Measurements from ENCODE around the gene RABGAP1L.

Gene RABGAP1L

GRCh38 chr1:174982971-174983689, 823.8 kb downstream of the RABGAP1L start:
- no peak overlapping the region for H3K4me3 ChIP-seq (replicated peaks; ENCODE audit: low read depth, low read length)
- peak; percentile 43 for TF ChIP-seq CTCF (IDR thresholded peaks at IDR 0.05; ENCODE audit: low read depth, low read length, missing control alignments)
- DNase-seq (ENCODE audit: extremely low read depth, low read depth), result no peak

- no peak overlapping the region for H3K4me3 ChIP-seq (replicated peaks; ENCODE audit: low read depth, low read length)
- no peak for TF ChIP-seq CTCF (IDR thresholded peaks at IDR 0.05; ENCODE audit: low read depth, low read length, missing control alignments)
These were observed 825.6 kb downstream of the RABGAP1L start for GRCh38 chr1:174984952-174985351.

GRCh38 chr1:174988539-174988938, 829.2 kb downstream of the RABGAP1L start:
- H3K4me3 ChIP-seq (replicated peaks; ENCODE audit: low read depth, low read length), result no peak overlapping the region
- no peak for TF ChIP-seq CTCF (IDR thresholded peaks at IDR 0.05; ENCODE audit: low read depth, low read length, missing control alignments)
- no peak for DNase-seq (ENCODE audit: extremely low read depth, low read depth)

More at GRCh38 chr1:174984952-174985351, 825.6 kb downstream of the RABGAP1L start:
- no peak for DNase-seq (ENCODE audit: extremely low read depth, low read depth)

GRCh38 chr1:174988986-174989385, 829.7 kb downstream of the RABGAP1L start:
- H3K4me3 ChIP-seq (replicated peaks; ENCODE audit: low read depth, low read length), result no peak overlapping the region
- no peak for DNase-seq (ENCODE audit: extremely low read depth, low read depth)
- TF ChIP-seq CTCF (IDR thresholded peaks at IDR 0.05; ENCODE audit: low read depth, low read length, missing control alignments), result no peak

GRCh38 chr1:174989536-174990220, 830.4 kb downstream of the RABGAP1L start:
- H3K4me3 ChIP-seq (replicated peaks; ENCODE audit: low read depth, low read length), result no peak overlapping the region
- no peak for TF ChIP-seq CTCF (IDR thresholded peaks at IDR 0.05; ENCODE audit: low read depth, low read length, missing control alignments)
- no peak for DNase-seq (ENCODE audit: extremely low read depth, low read depth)

GRCh38 chr1:174990382-174990999, 831.2 kb downstream of the RABGAP1L start:
- peak; percentile 59 for DNase-seq (ENCODE audit: extremely low read depth, low read depth)
- no peak for TF ChIP-seq CTCF (IDR thresholded peaks at IDR 0.05; ENCODE audit: low read depth, low read length, missing control alignments)
- peak overlapping the region; percentile 43 for H3K4me3 ChIP-seq (replicated peaks; ENCODE audit: low read depth, low read length)

All from HFF-Myc (cell line).